Tibial nerve (tissue), 4 donors: ENCODE results near the gene DOC2B.

Source experiments
- CTCF ChIP-seq, 5 experiments: fragments of 200-600 bp in 3 of 5; fragments of 450-650 bp in 2 of 5; sonication (generic) in 3 of 5; IDR thresholded peaks; one replicate each; pipeline ENCODE4 v1.5.1; 2016 to 2019; ENCODE audit warnings: antibody characterized with exemption in 5 of 5, mild to moderate bottlenecking in 3 of 5, moderate library complexity in 2 of 5
- EP300 ChIP-seq, 2 donors: sonication (generic); formaldehyde crosslinking; IDR thresholded peaks; one replicate each; pipeline ENCODE4 v1.6.1; 2017; ENCODE audit warnings: antibody characterized with exemption in 2 of 2, mild to moderate bottlenecking in 1 of 2
- POLR2A ChIP-seq, 2 donors: fragments of 450-650 bp; IDR thresholded peaks; one replicate each; pipeline ENCODE4 v1.6.1; 2017; ENCODE audit warnings: antibody characterized with exemption in 2 of 2, mild to moderate bottlenecking in 2 of 2, moderate library complexity in 2 of 2

GRCh38 chr17:193841-194806 lies 12.7 kb upstream of the DOC2B start:
- TF ChIP-seq CTCF (IDR thresholded peaks at IDR 0.05) (no peak), POLR2A (IDR thresholded peaks at IDR 0.05) (no peak), EP300 (IDR thresholded peaks at IDR 0.05) (no peak)
